ENCODE results near the gene CABCOCO1.

Gene CABCOCO1

DNA sequence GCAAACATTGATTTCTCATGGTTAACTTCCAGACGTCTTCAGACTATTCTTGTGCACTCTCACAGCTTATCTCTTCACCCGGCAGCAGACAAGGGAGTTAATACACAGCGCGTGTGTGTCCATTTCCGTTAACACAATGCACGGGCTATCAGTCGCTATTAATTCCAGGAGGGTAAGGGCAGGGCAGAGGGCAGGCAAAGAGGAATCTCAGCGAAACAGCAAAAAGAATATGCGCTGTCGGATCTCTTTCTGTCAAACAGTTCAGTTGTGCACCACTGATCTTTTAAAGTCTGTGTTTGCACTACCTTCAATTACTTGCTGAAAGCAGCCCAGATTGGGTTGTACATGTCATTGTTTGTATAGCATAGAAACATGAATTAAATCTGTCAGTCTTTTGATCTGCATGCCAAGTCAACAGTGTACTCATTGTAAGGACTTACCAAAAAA, 41.1 kb upstream of the CABCOCO1 start:
- no peak for TF ChIP-seq CTCF (conservative IDR thresholded peaks at IDR 0.05)
- peak overlapping the region; percentile 54 for H3K27ac ChIP-seq

DNA sequence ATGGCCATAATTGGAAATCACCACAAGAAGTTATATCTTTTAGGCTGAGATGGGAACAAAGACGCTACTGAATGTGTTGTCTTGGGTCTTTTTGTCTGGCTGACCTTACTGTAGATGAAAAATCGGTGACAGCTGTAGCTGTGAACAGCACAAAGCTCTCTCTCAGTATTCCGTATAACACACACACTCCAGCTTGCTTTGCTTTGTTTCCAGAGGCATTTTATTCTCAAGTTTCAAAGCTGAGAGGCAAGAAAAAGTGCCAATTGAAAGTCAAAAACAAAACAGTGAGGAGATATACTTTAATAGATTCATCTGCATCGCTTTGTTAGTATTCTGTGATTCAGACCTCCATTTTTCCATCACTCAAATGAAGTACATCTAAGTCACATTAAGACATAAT, 39.6 kb upstream of the CABCOCO1 start:
- H3K27ac ChIP-seq = peak overlapping the region; percentile 18; the same call in 1 of the 2 replicates
- TF ChIP-seq CTCF (conservative IDR thresholded peaks at IDR 0.05) = no peak

DNA sequence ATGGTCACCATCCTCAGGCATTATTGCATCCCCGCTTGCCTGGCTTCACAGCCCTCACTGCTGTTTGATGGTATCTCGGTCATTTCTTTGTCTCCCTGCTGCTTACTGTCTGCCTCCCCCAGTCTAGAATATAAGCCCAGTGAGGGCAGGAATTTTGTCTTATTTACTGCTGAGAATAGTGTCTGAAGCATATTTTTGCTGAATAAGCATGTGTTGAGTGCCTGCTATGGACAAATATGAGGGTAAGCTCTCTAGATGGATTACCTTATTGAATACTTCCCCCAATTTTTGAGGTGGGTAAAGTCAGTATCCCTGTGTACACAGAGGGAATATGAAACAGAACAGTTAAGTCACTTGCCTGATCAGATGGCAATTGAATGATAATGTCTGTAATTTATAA, 36.5 kb upstream of the CABCOCO1 start:
- TF ChIP-seq CTCF (conservative IDR thresholded peaks at IDR 0.05) = no peak
- H3K27ac ChIP-seq = no peak overlapping the region

- no peak overlapping the region for H3K27ac ChIP-seq
These were observed 35.5 kb upstream of the CABCOCO1 start for GRCh38 chr10:61627266-61627665.

DNA sequence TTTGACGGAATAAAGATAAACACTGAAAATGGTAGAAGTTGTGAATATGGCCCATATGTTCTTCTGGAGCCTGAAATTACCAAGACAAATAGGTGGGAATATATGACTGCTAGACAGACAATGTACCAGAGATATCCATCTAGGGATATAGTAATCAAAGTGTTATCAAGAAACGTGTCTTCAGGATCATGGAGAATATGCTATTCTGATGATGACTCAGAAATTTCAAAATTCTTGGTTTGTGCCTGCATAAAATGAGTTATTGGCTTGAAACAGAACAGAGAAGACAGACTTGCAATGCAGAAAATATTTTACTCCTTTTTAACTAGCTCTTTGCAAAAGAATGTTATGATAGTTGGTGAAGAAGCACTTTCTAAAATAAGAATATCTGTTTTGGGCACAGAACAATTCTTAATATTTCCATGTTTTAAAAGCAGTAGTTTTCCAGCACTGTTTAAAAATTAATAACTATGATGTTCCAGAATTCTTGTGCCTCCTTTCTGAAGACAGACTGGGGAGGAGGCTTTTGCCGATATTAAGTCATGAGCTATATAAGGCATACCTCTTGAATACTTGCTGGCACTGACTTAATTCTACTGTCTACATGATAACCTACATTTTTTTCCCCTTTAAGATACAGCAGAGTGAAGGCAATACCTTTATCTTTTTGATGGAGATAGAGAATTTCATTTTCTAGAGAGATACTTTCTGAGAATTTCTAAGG, 34.4 kb upstream of the CABCOCO1 start:
- H3K27ac ChIP-seq = no peak overlapping the region
- TF ChIP-seq CTCF (conservative IDR thresholded peaks at IDR 0.05) = no peak

More at GRCh38 chr10:61627266-61627665, 35.5 kb upstream of the CABCOCO1 start:
- no peak for TF ChIP-seq CTCF (conservative IDR thresholded peaks at IDR 0.05)

GRCh38 chr10:61628875-61629513, 33.7 kb upstream of the CABCOCO1 start:
- no peak overlapping the region for H3K27ac ChIP-seq
- TF ChIP-seq CTCF (conservative IDR thresholded peaks at IDR 0.05) = no peak

DNA sequence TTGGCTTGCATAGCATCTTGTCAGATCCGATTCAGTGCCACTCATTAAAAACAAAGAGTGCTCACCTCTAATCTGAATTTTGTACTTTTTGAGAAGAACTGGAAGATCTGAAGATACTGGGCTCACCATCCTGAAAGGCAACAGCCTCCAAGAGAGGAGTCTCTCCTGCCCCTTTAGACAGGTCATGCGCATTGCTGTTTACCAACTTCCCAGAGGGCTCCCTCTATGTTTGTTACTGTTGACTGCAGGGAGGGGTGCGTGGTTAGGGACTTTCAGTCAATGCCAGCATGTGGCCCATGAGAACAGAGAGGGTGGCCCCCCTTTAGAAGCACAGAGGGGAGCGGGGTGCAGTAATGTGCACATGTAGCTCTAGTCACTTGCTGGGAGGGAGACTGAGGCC, 33.2 kb upstream of the CABCOCO1 start:
- no peak for TF ChIP-seq CTCF (conservative IDR thresholded peaks at IDR 0.05)
- no peak overlapping the region for H3K27ac ChIP-seq

Measured in VCaP (cell line).